Superior temporal gyrus (tissue), 1 donor: ENCODE data around the gene MAPK12.

Source experiments
- DNase-seq: peaks from one replicate; pipeline ENCODE4 v3.0.0-alpha.2; 2016; ENCODE audit errors: extremely low spot score

Gene MAPK12

GRCh38 chr22:50261615-50262459 lies at the start of gene MAPK12:
Gene MAPK12 (minus strand): TSS chr22:50261683. CDS start chr22:50261509, 174 bp downstream.
- DNase-seq = no peak

GRCh38 chr22:50310949-50311444 lies 49.5 kb upstream of the MAPK12 start:
- DNase-seq = no peak

GRCh38 chr22:50310031-50310722 lies 48.7 kb upstream of the MAPK12 start:
- DNase-seq = no peak

- DNase-seq = no peak
Observed at GRCh38 chr22:50309601-50309991, 48.1 kb upstream of the MAPK12 start.

GRCh38 chr22:50308986-50309600 lies 47.6 kb upstream of the MAPK12 start:
- no peak for DNase-seq

GRCh38 chr22:50308597-50308935 lies 47.1 kb upstream of the MAPK12 start:
- DNase-seq = no peak

- no peak for DNase-seq
Observed at GRCh38 chr22:50307890-50308596, 46.6 kb upstream of the MAPK12 start.

GRCh38 chr22:50306753-50307749 lies 45.6 kb upstream of the MAPK12 start, which contains the start of gene PLXNB2:
Gene PLXNB2 (minus strand): TSS chr22:50307646. CDS start chr22:50290584, 17,062 bp downstream.
- DNase-seq = peak; percentile 79

- no peak for DNase-seq
Observed at GRCh38 chr22:50305923-50306566, 44.6 kb upstream of the MAPK12 start.

GRCh38 chr22:50305393-50305922 lies 44.0 kb upstream of the MAPK12 start:
- no peak for DNase-seq

- DNase-seq = no peak
Observed at GRCh38 chr22:50304528-50305392, 43.3 kb upstream of the MAPK12 start.

GRCh38 chr22:50303848-50304527 lies 42.5 kb upstream of the MAPK12 start:
- no peak for DNase-seq

- DNase-seq = no peak
Observed at GRCh38 chr22:50303515-50303847, 42.0 kb upstream of the MAPK12 start.

- no peak for DNase-seq
Observed at GRCh38 chr22:50302564-50302963, 41.1 kb upstream of the MAPK12 start.

GRCh38 chr22:50302041-50302541 lies 40.6 kb upstream of the MAPK12 start:
- no peak for DNase-seq

- DNase-seq = no peak
Observed at GRCh38 chr22:50301581-50301991, 40.1 kb upstream of the MAPK12 start.

GRCh38 chr22:50300620-50301257 lies 39.3 kb upstream of the MAPK12 start:
- DNase-seq = no peak
